Muscle layer of duodenum (tissue), 2 donors: Measurements from ENCODE around the gene NHERF1.

Experiments used
- H3K27ac ChIP-seq: one replicate; pipeline ENCODE4 v1.7.0; 2013; ENCODE audit warnings: mild to moderate bottlenecking, low read length
- H3K27me3 ChIP-seq: one replicate; pipeline ENCODE4 v1.7.0; 2013; ENCODE audit warnings: low read depth, mild to moderate bottlenecking, control low read depth, low read length
- H3K36me3 ChIP-seq, 2 donors: one replicate each; pipeline ENCODE4 v1.7.0; 2013; ENCODE audit warnings: low read length in 2 of 2, control low read depth in 1 of 2, mild to moderate bottlenecking in 1 of 2; ENCODE audit not compliant: insufficient read depth in 2 of 2, control insufficient read depth in 1 of 2
- H3K4me1 ChIP-seq, 2 donors: one replicate each; pipeline ENCODE4 v1.7.0; 2013; ENCODE audit warnings: low read length in 2 of 2, mild to moderate bottlenecking in 2 of 2, control low read depth in 1 of 2, moderate library complexity in 1 of 2; ENCODE audit not compliant: insufficient read depth in 2 of 2, control insufficient read depth in 1 of 2
- H3K4me3 ChIP-seq, 2 donors: one replicate each; pipeline ENCODE4 v1.7.0; 2013; ENCODE audit warnings: low read length in 2 of 2, low read depth in 1 of 2, mild to moderate bottlenecking in 1 of 2
- H3K9me3 ChIP-seq, 2 donors: one replicate each; pipeline ENCODE4 v1.7.0; 2013; ENCODE audit warnings: low read length in 2 of 2, control low read depth in 1 of 2, mild to moderate bottlenecking in 1 of 2; ENCODE audit not compliant: control insufficient read depth in 1 of 2
- donor health status: healthy.

Gene NHERF1

GRCh38 chr17:74744349-74744713 lies 4.1 kb upstream of the NHERF1 start:
- Histone ChIP-seq H3K4me1 (peaks cover 4 to 30% of the 10 kb centered on the region in 2 donors), H3K9me3 (no peaks in the 10 kb centered on the region), H3K4me3 (no peak overlapping the region), H3K36me3 (no peaks in the 10 kb centered on the region), H3K27me3 (peaks cover 9% of the 10 kb centered on the region), H3K27ac (no peak overlapping the region)

GRCh38 chr17:74744714-74745547 lies 3.5 kb upstream of the NHERF1 start:
- Histone ChIP-seq H3K27me3 (peaks cover 9% of the 10 kb centered on the region), H3K4me1 (peaks cover 4 to 36% of the 10 kb centered on the region in 2 donors), H3K4me3 (peak overlapping the region; percentile 33 to 43), H3K27ac (no peak overlapping the region), H3K36me3 (no peaks in the 10 kb centered on the region), H3K9me3 (no peaks in the 10 kb centered on the region)

GRCh38 chr17:74745548-74746177 lies 2.8 kb upstream of the NHERF1 start:
- H3K36me3 ChIP-seq: no peaks in the 10 kb centered on the region
- no peaks in the 10 kb centered on the region for H3K9me3 ChIP-seq
- peaks cover 4 to 39% of the 10 kb centered on the region in 2 donors for H3K4me1 ChIP-seq
- peaks cover 4% of the 10 kb centered on the region for H3K27me3 ChIP-seq
- no peak overlapping the region for H3K4me3 ChIP-seq
- no peak overlapping the region for H3K27ac ChIP-seq

- Histone ChIP-seq H3K4me1 (peaks cover 4 to 39% of the 10 kb centered on the region in 2 donors), H3K9me3 (no peaks in the 10 kb centered on the region), H3K27me3 (no peaks in the 10 kb centered on the region), H3K36me3 (no peaks in the 10 kb centered on the region), H3K4me3 (no peak overlapping the region), H3K27ac (no peak overlapping the region)
These were observed 2.1 kb upstream of the NHERF1 start for GRCh38 chr17:74746376-74746775.

GRCh38 chr17:74746922-74747321 lies 1.5 kb upstream of the NHERF1 start:
- Histone ChIP-seq H3K4me3 (no peak overlapping the region), H3K9me3 (no peaks in the 10 kb centered on the region), H3K4me1 (peaks cover 4 to 39% of the 10 kb centered on the region in 2 donors), H3K27ac (no peak overlapping the region), H3K36me3 (no peaks in the 10 kb centered on the region), H3K27me3 (no peaks in the 10 kb centered on the region)

GRCh38 chr17:74748279-74748528 lies 224 bp upstream of the NHERF1 start:
- Histone ChIP-seq H3K9me3 (no peaks in the 10 kb centered on the region), H3K4me3 (peak overlapping the region in 1 of 2 donors; percentile 92), H3K36me3 (no peaks in the 10 kb centered on the region), H3K4me1 (peaks cover 4 to 35% of the 10 kb centered on the region in 2 donors), H3K27ac (no peak overlapping the region), H3K27me3 (no peaks in the 10 kb centered on the region)

- Histone ChIP-seq H3K36me3 (no peaks in the 10 kb centered on the region), H3K27me3 (no peaks in the 10 kb centered on the region), H3K27ac (peak overlapping the region; percentile 87), H3K9me3 (no peaks in the 10 kb centered on the region), H3K4me3 (peak overlapping the region; percentile 64 to 92), H3K4me1 (peaks cover 4 to 34% of the 10 kb centered on the region in 2 donors)
These were observed 1.0 kb downstream of the NHERF1 start for GRCh38 chr17:74749279-74750038.

GRCh38 chr17:74750039-74750326 lies 1.6 kb downstream of the NHERF1 start:
- Histone ChIP-seq H3K27me3 (no peaks in the 10 kb centered on the region), H3K9me3 (no peaks in the 10 kb centered on the region), H3K4me1 (peaks cover 4 to 30% of the 10 kb centered on the region in 2 donors), H3K36me3 (no peaks in the 10 kb centered on the region), H3K4me3 (peak overlapping the region; percentile 64 to 92), H3K27ac (peak overlapping the region; percentile 87)

GRCh38 chr17:74750327-74751069 lies 2.1 kb downstream of the NHERF1 start:
- H3K4me1 ChIP-seq: peaks cover 4 to 28% of the 10 kb centered on the region in 2 donors
- no peaks in the 10 kb centered on the region for H3K27me3 ChIP-seq
- H3K27ac ChIP-seq: peak overlapping the region; percentile 87
- H3K36me3 ChIP-seq: no peaks in the 10 kb centered on the region
- H3K9me3 ChIP-seq: no peaks in the 10 kb centered on the region
- peak overlapping the region; percentile 64 to 92 for H3K4me3 ChIP-seq

GRCh38 chr17:74752415-74752814 lies 4.0 kb downstream of the NHERF1 start:
- Histone ChIP-seq H3K27ac (no peak overlapping the region), H3K4me3 (no peak overlapping the region), H3K36me3 (no peaks in the 10 kb centered on the region), H3K4me1 (peaks cover 3 to 30% of the 10 kb centered on the region in 2 donors), H3K9me3 (no peaks in the 10 kb centered on the region), H3K27me3 (no peaks in the 10 kb centered on the region)

GRCh38 chr17:74752822-74753401 lies 4.5 kb downstream of the NHERF1 start:
- Histone ChIP-seq H3K4me3 (no peak overlapping the region), H3K36me3 (no peaks in the 10 kb centered on the region), H3K27me3 (no peaks in the 10 kb centered on the region), H3K9me3 (no peaks in the 10 kb centered on the region), H3K27ac (no peak overlapping the region), H3K4me1 (peaks cover 4 to 30% of the 10 kb centered on the region in 2 donors)
